ENCODE results near the gene CERS1.
"Not testable (repeated sequence)": the region's sequence is repeated elsewhere in the genome, so short reads cannot be mapped to it uniquely, and the experiment has no call there.

CERS1 gene

GRCh38 chr19:18921593-18921992 lies 25.6 kb upstream of the CERS1 start:
- H2BK5ac ChIP-seq (ENCODE audit: low read length), result no peak overlapping the region
- no peak overlapping the region for H3K4me3 ChIP-seq (ENCODE audit: low read length)
- no peak overlapping the region for H4K5ac ChIP-seq (ENCODE audit: low read length)
- no peak overlapping the region for H4K8ac ChIP-seq (ENCODE audit: low read depth, low read length)
- no peak overlapping the region for H3K4ac ChIP-seq (ENCODE audit: low read depth, low read length)
- H3K4me2 ChIP-seq (ENCODE audit: low read length), result no peak overlapping the region
- no peak overlapping the region for H3K23ac ChIP-seq (ENCODE audit: low read length)
- no peak overlapping the region for H3K27ac ChIP-seq (ENCODE audit: low read depth, low read length)
- H3K4me1 ChIP-seq (ENCODE audit: control insufficient read depth, low read depth, low read length), result peaks cover 1% of the 10 kb centered on the region
- peaks cover 22% of the 10 kb centered on the region for H3K79me2 ChIP-seq (ENCODE audit: control insufficient read depth, insufficient read depth, low read length)
- H3K18ac ChIP-seq (ENCODE audit: low read length), result no peak overlapping the region
- H2BK15ac ChIP-seq (replicated peaks; ENCODE audit: low read depth), result no peak overlapping the region
- peaks cover 11% of the 10 kb centered on the region for H3K36me3 ChIP-seq (ENCODE audit: control insufficient read depth, insufficient read depth, low read length)
- no peak overlapping the region for H3K56ac ChIP-seq (ENCODE audit: low read length)
- DNase-seq, result no peak
- no peak overlapping the region for H3K9ac ChIP-seq (ENCODE audit: low read length)
- H2BK120ac ChIP-seq (ENCODE audit: low read depth, low read length), result no peak overlapping the region
- no peaks in the 10 kb centered on the region for H3K27me3 ChIP-seq (ENCODE audit: insufficient read depth, low read length, poor library complexity)
- peaks cover 18% of the 10 kb centered on the region for H3K79me1 ChIP-seq (ENCODE audit: low read length)
- no CpG with 5 or more reads among the region's 17 CpGs for WGBS (ENCODE audit: extremely low coverage, insufficient coverage, low lambda C conversion rate)
- H2AK5ac ChIP-seq (ENCODE audit: low read length), result no peak overlapping the region

DNA sequence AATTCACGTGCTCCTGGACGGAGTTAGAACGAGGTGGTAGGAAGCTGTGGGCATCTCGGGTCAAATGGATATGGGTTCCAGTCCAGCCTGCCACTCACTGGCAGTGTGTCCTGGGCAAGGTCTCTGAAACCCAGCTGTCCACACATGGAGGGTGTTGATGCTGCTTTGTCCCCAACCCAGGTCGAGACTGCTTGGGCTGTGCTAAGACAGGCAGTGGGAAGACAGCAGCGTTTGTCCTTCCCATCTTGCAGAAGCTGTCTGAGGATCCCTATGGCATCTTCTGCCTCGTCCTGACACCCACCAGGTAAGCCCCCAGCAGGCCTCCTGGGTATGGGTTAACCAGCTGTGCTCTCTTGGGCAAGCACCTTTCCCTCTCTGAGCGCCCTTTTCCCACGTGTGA lies 24.4 kb upstream of the CERS1 start:
- no peak overlapping the region for H2BK15ac ChIP-seq (replicated peaks; ENCODE audit: low read depth)
- no CpG with 5 or more reads among the region's 9 CpGs for WGBS (ENCODE audit: extremely low coverage, insufficient coverage, low lambda C conversion rate)
- H4K5ac ChIP-seq (ENCODE audit: low read length), result no peak overlapping the region
- H3K4ac ChIP-seq (ENCODE audit: low read depth, low read length), result no peak overlapping the region
- peak overlapping the region; percentile 75 for H3K9ac ChIP-seq (ENCODE audit: low read length)
- H3K27ac ChIP-seq (ENCODE audit: low read depth, low read length), result no peak overlapping the region
- H3K27me3 ChIP-seq (ENCODE audit: insufficient read depth, low read length, poor library complexity), result no peaks in the 10 kb centered on the region
- peak overlapping the region; percentile 91 for H3K4me3 ChIP-seq (ENCODE audit: low read length)
- peaks cover 1% of the 10 kb centered on the region for H3K4me1 ChIP-seq (ENCODE audit: control insufficient read depth, low read depth, low read length)
- H3K18ac ChIP-seq (ENCODE audit: low read length), result no peak overlapping the region
- peak overlapping the region; percentile 85 for H3K56ac ChIP-seq (ENCODE audit: low read length)
- peaks cover 23% of the 10 kb centered on the region for H3K79me2 ChIP-seq (ENCODE audit: control insufficient read depth, insufficient read depth, low read length)
- no peak overlapping the region for H2BK5ac ChIP-seq (ENCODE audit: low read length)
- H3K79me1 ChIP-seq (ENCODE audit: low read length), result peaks cover 19% of the 10 kb centered on the region
- peaks cover 8% of the 10 kb centered on the region for H3K36me3 ChIP-seq (ENCODE audit: control insufficient read depth, insufficient read depth, low read length)
- no peak overlapping the region for H2BK120ac ChIP-seq (ENCODE audit: low read depth, low read length)
- no peak overlapping the region for H4K8ac ChIP-seq (ENCODE audit: low read depth, low read length)
- H3K23ac ChIP-seq (ENCODE audit: low read length), result no peak overlapping the region
- no peak for DNase-seq
- H3K4me2 ChIP-seq (ENCODE audit: low read length), result peak overlapping the region; percentile 75
- H2AK5ac ChIP-seq (ENCODE audit: low read length), result no peak overlapping the region

GRCh38 chr19:18919900-18920214 lies 23.9 kb upstream of the CERS1 start:
- H3K79me2 ChIP-seq (ENCODE audit: control insufficient read depth, insufficient read depth, low read length), result peaks cover 24% of the 10 kb centered on the region
- peak overlapping the region; percentile 14 for H2AK5ac ChIP-seq (ENCODE audit: low read length)
- no peak overlapping the region for H3K27ac ChIP-seq (ENCODE audit: low read depth, low read length)
- peaks cover 8% of the 10 kb centered on the region for H3K36me3 ChIP-seq (ENCODE audit: control insufficient read depth, insufficient read depth, low read length)
- H3K4me3 ChIP-seq (ENCODE audit: low read length), result peak overlapping the region; percentile 91
- no peak overlapping the region for H3K23ac ChIP-seq (ENCODE audit: low read length)
- peak overlapping the region; percentile 85 for H3K56ac ChIP-seq (ENCODE audit: low read length)
- peaks cover 21% of the 10 kb centered on the region for H3K79me1 ChIP-seq (ENCODE audit: low read length)
- H3K18ac ChIP-seq (ENCODE audit: low read length), result no peak overlapping the region
- no peak overlapping the region for H4K5ac ChIP-seq (ENCODE audit: low read length)
- H2BK15ac ChIP-seq (replicated peaks; ENCODE audit: low read depth), result no peak overlapping the region
- H4K8ac ChIP-seq (ENCODE audit: low read depth, low read length), result peak overlapping the region; percentile 30
- H3K4me1 ChIP-seq (ENCODE audit: control insufficient read depth, low read depth, low read length), result peaks cover 1% of the 10 kb centered on the region
- no peak overlapping the region for H3K4ac ChIP-seq (ENCODE audit: low read depth, low read length)
- WGBS (ENCODE audit: extremely low coverage, insufficient coverage, low lambda C conversion rate), result no CpG with 5 or more reads among the region's 15 CpGs
- H2BK5ac ChIP-seq (ENCODE audit: low read length), result no peak overlapping the region
- H3K27me3 ChIP-seq (ENCODE audit: insufficient read depth, low read length, poor library complexity), result no peaks in the 10 kb centered on the region
- no peak overlapping the region for H2BK120ac ChIP-seq (ENCODE audit: low read depth, low read length)
- H3K9ac ChIP-seq (ENCODE audit: low read length), result peak overlapping the region; percentile 75
- no peak for DNase-seq
- H3K4me2 ChIP-seq (ENCODE audit: low read length), result peak overlapping the region; percentile 75

DNA sequence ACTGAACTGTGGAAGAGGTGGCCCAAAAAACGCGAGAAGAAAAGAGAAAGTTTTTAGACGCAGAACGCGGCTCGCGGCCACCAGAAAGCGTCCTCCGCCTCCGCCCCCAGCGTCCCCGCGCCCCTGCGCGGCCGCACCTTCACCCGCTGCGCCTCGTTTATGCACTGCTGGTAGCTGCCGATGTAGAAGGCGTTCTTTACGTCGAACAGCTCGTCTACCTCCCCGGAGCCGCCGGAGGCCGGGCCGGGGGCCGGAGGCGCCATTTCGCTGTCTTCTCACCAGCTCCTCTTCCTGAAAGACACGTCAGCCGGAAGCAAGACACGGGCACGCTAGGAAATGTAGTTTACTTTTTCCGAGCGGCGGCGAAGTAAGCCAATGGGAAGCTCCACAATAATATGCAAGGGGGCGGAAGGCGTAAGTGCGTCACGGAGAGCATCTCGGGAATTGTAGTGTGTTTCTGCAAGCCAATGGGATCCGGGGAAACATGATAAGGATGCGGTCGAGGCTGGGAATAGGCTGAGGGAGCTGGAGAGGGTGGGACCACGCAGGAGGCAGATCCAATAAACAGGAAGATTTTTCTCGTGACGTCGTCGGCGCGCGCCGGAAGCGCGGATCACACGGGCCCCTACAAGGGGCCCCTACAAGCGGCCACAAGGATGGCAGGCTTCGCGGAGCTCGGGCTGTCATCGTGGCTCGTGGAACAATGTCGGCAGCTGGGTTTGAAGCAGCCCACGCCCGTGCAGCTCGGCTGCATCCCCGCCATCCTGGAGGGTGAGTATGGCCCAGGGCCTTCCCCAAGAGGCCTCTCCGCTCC lies 23.3 kb upstream of the CERS1 start, which contains the start of the genes COPE and DDX49:
Gene COPE (minus strand): TSS at position 302 of the 814 bp plus-strand sequence. CDS start 39 bp downstream, at position 263.
Gene DDX49 (plus strand): TSS at position 630 of the 814 bp plus-strand sequence. CDS start 27 bp downstream, at position 657.
- Histone ChIP-seq H3K79me2 (ENCODE audit: control insufficient read depth, insufficient read depth, low read length) (peaks cover 24% of the 10 kb centered on the region), H3K4me2 (ENCODE audit: low read length) (peak within 1 kb of the TSS; percentile 75), H3K18ac (ENCODE audit: low read length) (no peak within 1 kb of the TSS), H2BK15ac (replicated peaks; ENCODE audit: low read depth) (no peak within 1 kb of the TSS), H3K4ac (ENCODE audit: low read depth, low read length) (no peak within 1 kb of the TSS), H2AK5ac (ENCODE audit: low read length) (peak within 1 kb of the TSS; percentile 14), H3K23ac (ENCODE audit: low read length) (peak within 1 kb of the TSS; percentile 74), H2BK120ac (ENCODE audit: low read depth, low read length) (no peak within 1 kb of the TSS), H4K8ac (ENCODE audit: low read depth, low read length) (peak within 1 kb of the TSS; percentile 30), H3K9ac (ENCODE audit: low read length) (peak within 1 kb of the TSS; percentile 94), H4K5ac (ENCODE audit: low read length) (no peak within 1 kb of the TSS), H2BK5ac (ENCODE audit: low read length) (no peak within 1 kb of the TSS), H3K4me3 (ENCODE audit: low read length) (peak within 1 kb of the TSS; percentile 96), H3K56ac (ENCODE audit: low read length) (peak within 1 kb of the TSS; percentile 95), H3K36me3 (ENCODE audit: control insufficient read depth, insufficient read depth, low read length) (peaks cover 4% of the 10 kb centered on the region), H3K27ac (ENCODE audit: low read depth, low read length) (no peak within 1 kb of the TSS), H3K79me1 (ENCODE audit: low read length) (peaks cover 21% of the 10 kb centered on the region), H3K27me3 (ENCODE audit: insufficient read depth, low read length, poor library complexity) (no peaks in the 10 kb centered on the region), H3K4me1 (ENCODE audit: control insufficient read depth, low read depth, low read length) (peaks cover 1% of the 10 kb centered on the region)
- peak; percentile 100 for DNase-seq
- no CpG with 5 or more reads among the region's 72 CpGs for WGBS (ENCODE audit: extremely low coverage, insufficient coverage, low lambda C conversion rate)

- H3K56ac ChIP-seq (ENCODE audit: low read length); H4K8ac ChIP-seq (ENCODE audit: low read depth, low read length); H3K18ac ChIP-seq (ENCODE audit: low read length); H3K9ac ChIP-seq (ENCODE audit: low read length); DNase-seq; H2BK120ac ChIP-seq (ENCODE audit: low read depth, low read length); H3K4me1 ChIP-seq (ENCODE audit: control insufficient read depth, low read depth, low read length); H2BK15ac ChIP-seq (replicated peaks; ENCODE audit: low read depth); H3K4ac ChIP-seq (ENCODE audit: low read depth, low read length); H3K27me3 ChIP-seq (ENCODE audit: insufficient read depth, low read length, poor library complexity); H2AK5ac ChIP-seq (ENCODE audit: low read length); H3K27ac ChIP-seq (ENCODE audit: low read depth, low read length); H3K23ac ChIP-seq (ENCODE audit: low read length); H2BK5ac ChIP-seq (ENCODE audit: low read length); H3K4me2 ChIP-seq (ENCODE audit: low read length); H4K5ac ChIP-seq (ENCODE audit: low read length); H3K4me3 ChIP-seq (ENCODE audit: low read length); H3K36me3 ChIP-seq (ENCODE audit: control insufficient read depth, insufficient read depth, low read length): not testable (repeated sequence)
- H3K79me2 ChIP-seq (ENCODE audit: control insufficient read depth, insufficient read depth, low read length), result peaks cover 24% of the 10 kb centered on the region
- no CpG with 5 or more reads among the region's 9 CpGs for WGBS (ENCODE audit: extremely low coverage, insufficient coverage, low lambda C conversion rate)
- peaks cover 21% of the 10 kb centered on the region for H3K79me1 ChIP-seq (ENCODE audit: low read length)
Observed at GRCh38 chr19:18917593-18917992, 21.6 kb upstream of the CERS1 start.
